NCI-H524 treated with DMSO at 0.1 percent for 48 hours (cell line): ENCODE measurements around the gene HDGFL3.
"Not testable (repeated sequence)": the region's sequence is repeated elsewhere in the genome, so short reads cannot be mapped to it uniquely, and the experiment has no call there.

Experiments
- DNase-seq: peaks from one replicate; lab custom pipeline; 2025; lab: John Stamatoyannopoulos, UW

The HDGFL3 gene

GRCh38 chr15:83100097-83100646 lies 107.5 kb downstream of the HDGFL3 start:
- no peak for DNase-seq

GRCh38 chr15:83099290-83099689 lies 108.3 kb downstream of the HDGFL3 start:
- DNase-seq = no peak

- DNase-seq = no peak
Measured at GRCh38 chr15:83098079-83098478, 109.5 kb downstream of the HDGFL3 start.

GRCh38 chr15:83094583-83094982 lies 113.0 kb downstream of the HDGFL3 start:
- DNase-seq = no peak

GRCh38 chr15:83092309-83092976 lies 115.2 kb downstream of the HDGFL3 start:
- no peak for DNase-seq

GRCh38 chr15:83091965-83092308 lies 115.7 kb downstream of the HDGFL3 start:
- DNase-seq = not testable (repeated sequence)

GRCh38 chr15:83090465-83090864 lies 117.2 kb downstream of the HDGFL3 start:
- no peak for DNase-seq

GRCh38 chr15:83088876-83089275 lies 118.7 kb downstream of the HDGFL3 start:
- no peak for DNase-seq

- no peak for DNase-seq
Measured at GRCh38 chr15:83087576-83087975, 120.0 kb downstream of the HDGFL3 start.

GRCh38 chr15:83085864-83086552 lies 121.6 kb downstream of the HDGFL3 start:
- DNase-seq = not testable (repeated sequence)

- not testable (repeated sequence) for DNase-seq
Measured at GRCh38 chr15:83085461-83085860, 122.2 kb downstream of the HDGFL3 start.

- DNase-seq = no peak
Measured at GRCh38 chr15:83082730-83083386, 124.8 kb downstream of the HDGFL3 start.

- DNase-seq = no peak
Measured at GRCh38 chr15:83081256-83082014, 126.2 kb downstream of the HDGFL3 start.

- DNase-seq = no peak
Measured at GRCh38 chr15:83078712-83079111, 128.9 kb downstream of the HDGFL3 start.
